GM12801 (cell line): Measurements from ENCODE around the gene MEF2C.

Experiments
- TF ChIP-seq, protein P1 (sequence below): IDR thresholded peaks from one replicate; pipeline ENCODE4 v1.5.1; 2011; ENCODE audit warnings: control low read depth; ENCODE audit not compliant: insufficient read length; ENCODE audit errors: extremely low read depth

Gene MEF2C

DNA sequence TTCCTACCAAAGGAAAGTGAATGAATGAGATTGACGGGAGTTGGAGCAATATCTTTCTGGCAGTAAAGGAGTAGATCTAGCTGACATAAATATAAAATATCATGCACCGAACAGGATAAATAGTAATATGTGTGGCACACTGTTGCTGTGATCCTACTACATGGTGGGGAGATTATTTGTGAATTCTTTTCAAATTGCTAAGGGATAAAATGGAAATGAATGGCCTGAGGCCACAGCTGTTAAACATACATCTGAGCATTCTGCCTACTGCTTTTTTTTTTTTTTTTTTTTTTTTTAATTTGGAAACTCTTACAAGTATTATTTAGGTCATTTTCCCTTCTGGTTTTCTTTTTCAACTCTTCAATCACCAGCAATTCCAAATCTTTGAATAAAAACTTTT, 66.8 kb downstream of the MEF2C start:
- TF ChIP-seq, protein P1, sequence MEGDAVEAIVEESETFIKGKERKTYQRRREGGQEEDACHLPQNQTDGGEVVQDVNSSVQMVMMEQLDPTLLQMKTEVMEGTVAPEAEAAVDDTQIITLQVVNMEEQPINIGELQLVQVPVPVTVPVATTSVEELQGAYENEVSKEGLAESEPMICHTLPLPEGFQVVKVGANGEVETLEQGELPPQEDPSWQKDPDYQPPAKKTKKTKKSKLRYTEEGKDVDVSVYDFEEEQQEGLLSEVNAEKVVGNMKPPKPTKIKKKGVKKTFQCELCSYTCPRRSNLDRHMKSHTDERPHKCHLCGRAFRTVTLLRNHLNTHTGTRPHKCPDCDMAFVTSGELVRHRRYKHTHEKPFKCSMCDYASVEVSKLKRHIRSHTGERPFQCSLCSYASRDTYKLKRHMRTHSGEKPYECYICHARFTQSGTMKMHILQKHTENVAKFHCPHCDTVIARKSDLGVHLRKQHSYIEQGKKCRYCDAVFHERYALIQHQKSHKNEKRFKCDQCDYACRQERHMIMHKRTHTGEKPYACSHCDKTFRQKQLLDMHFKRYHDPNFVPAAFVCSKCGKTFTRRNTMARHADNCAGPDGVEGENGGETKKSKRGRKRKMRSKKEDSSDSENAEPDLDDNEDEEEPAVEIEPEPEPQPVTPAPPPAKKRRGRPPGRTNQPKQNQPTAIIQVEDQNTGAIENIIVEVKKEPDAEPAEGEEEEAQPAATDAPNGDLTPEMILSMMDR: no peak

DNA sequence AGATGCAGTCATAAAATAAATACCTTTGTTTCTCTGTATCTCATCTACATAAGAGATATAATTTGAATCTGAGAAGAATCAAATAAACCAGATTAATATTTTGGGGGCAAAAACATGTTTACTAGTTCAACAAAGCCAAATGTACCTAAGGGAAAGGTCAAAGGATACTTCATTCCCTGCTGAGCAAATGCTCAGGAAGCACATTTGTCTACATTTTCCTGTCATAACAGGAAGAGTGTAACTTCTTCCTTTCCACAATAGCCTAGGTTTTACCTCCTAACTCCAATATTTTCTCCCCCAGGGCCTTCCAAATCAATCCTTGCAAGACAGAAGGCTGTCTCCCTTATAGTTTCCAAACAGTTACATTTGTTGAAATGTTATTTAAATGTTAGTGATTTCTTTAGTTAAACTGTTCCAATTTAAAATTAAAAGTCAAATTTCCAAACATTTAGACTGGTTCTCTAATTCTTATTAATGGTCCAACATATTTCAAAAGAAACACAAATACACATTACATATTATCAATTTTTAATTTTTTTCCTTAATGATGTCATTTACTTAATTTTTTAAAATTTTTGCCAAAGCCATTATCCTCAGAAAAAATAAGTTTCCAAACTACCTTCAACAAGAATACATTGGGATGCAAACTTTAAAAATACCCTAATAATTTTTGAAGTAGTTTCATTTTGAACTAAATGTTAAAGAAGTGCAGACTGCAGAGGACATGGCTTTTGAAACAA, 67.8 kb downstream of the MEF2C start:
- TF ChIP-seq, protein P1: no peak

DNA sequence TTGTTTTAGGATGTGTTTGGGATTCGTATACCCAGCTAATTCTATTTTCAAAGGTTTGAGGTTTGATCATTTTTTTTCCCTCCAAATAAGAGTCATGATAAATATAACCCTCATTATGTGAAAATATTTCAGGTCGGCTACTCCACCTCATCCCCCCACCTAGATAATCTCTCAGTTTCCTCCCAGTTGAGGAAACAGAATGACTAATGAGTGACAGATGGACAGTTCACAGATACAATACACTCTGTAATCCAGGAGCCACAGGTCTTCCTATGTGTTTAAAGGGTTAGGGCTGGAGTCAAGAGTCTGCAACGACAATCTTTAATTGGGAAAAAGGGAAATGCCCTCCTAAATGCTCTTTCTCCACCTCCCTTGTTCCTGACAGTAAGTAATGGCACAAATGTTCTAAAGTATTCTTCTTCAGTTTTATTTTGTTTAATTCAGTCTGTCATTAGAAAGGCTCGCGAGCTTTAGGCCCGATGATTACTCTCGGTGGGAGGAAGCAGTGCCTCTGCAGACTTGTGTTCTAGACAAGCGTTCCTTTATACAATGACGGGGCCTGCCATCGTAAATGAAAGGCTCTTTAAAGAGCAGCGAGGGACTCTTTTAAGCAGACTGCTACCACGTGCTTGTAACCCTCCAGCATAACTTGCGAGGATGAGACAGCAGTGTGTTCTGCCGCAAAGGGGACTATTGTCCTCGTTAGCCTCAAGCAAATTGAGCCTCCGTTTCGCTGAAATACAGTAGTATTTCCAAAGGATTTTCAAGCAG, 69.0 kb downstream of the MEF2C start:
- TF ChIP-seq, protein P1: no peak

DNA sequence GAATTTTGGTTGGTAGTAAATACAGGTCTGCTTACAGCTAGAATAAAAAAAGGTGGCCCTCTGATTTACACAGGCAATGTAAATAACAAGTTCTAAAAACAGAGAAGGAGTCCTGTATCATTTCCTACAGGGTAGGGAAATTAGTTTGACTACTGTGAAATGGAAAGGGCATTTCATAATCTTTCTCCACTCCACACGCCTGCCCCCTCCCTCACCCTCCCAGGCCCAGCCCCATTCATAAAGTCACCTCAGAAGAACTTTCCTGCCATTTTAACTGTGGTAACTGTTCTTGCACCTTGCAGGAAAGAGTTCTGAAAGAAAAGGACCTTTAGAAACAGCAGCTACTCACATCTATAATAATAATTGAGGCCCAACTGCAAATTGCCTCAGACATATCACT, 69.7 kb downstream of the MEF2C start:
- TF ChIP-seq, protein P1: no peak

DNA sequence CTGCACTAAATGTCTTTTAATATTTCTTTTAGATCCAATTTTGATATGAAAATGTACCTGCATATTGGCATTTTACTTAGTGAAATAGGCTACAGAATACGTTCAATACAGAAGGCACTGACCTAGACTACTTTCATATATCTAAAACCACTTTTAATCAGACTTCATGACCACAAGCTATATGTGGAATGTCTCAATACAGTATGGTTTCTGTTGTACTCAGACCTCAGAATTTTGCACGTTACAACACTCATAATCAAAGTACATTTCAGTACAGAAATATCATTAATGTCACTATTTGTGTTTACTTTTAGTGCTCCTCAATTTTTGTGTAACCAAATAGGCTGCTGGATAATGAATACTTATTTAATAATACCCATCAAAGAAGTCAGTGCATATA, 74.8 kb downstream of the MEF2C start:
- TF ChIP-seq, protein P1: no peak

DNA sequence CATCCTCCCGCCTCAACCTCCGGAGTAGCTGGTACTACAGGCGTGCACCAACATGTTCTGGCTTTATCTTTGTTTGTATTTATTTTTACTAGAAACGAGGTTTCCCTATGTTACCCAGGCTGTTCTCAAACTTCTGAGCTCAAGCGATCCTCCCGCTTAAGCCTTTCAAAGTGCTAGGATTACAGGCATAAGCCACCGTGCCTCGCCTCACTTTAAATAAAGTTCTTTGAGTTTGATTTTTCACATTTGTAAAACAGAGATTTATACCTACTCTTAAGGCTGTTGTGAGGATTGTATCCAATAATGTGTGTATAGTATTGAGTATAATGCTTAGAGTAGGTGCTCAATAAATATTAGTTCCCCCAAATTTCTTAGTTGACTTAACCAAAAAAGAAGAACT, 75.7 kb downstream of the MEF2C start:
- TF ChIP-seq, protein P1: no peak

DNA sequence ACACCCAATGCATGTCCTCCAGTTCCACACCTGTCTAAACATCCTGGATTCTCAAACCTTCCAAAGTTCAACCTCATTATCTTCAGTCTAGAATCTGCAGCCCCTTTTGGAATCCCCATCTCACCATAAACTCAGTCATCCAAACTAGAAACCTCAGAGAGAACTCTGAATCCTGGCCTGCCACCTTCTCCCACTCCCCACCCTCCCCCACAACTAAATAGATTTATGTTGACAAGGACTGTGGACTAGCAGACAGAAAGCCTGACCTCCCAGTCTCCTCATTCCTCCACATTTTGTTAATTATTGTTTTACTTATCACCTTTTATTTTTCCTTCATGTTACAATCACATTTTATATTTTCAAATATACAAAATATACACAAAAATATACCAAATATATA, 76.6 kb downstream of the MEF2C start:
- TF ChIP-seq, protein P1: no peak
